Stimulated activated effector memory CD8-positive, alpha-beta T cell treated with anti-CD3 and anti-CD28 coated beads, Interleukin-12 subunit alpha, Interleukin-12 subunit beta, amount 100 ng/mL, for 72 hours (primary cell): Measurements from ENCODE around the gene VDAC2.

Experiments used
- ATAC-seq: fragments of 150-1000 bp; cut with Tn5 transposase; 2 replicates; pipeline ENCODE4 v1.10.0; 2021
- DNase-seq, 2 donors: peaks; one replicate each; pipeline ENCODE4 v3.0.0; 2021 to 2022; ENCODE audit warnings: low spot score in 2 of 2
- H3K27ac Mint-ChIP-seq: one replicate; pipeline ENCODE4 v1.8.0; 2022; ENCODE audit warnings: mild to moderate bottlenecking, mixed read lengths
- H3K36me3 Mint-ChIP-seq: one replicate; pipeline ENCODE4 v1.8.0; 2022; ENCODE audit warnings: mild to moderate bottlenecking, mixed read lengths
- H3K4me1 Mint-ChIP-seq: one replicate; pipeline ENCODE4 v1.8.0; 2022; ENCODE audit warnings: mixed read lengths
- H3K4me3 Mint-ChIP-seq: one replicate; pipeline ENCODE4 v1.8.0; 2022; ENCODE audit warnings: mild to moderate bottlenecking, mixed read lengths
- H3K9me3 Mint-ChIP-seq: one replicate; pipeline ENCODE4 v1.8.0; 2022; ENCODE audit warnings: mixed read lengths

The VDAC2 gene

GRCh38 chr10:75245354-75246250 is 35.0 kb downstream of the VDAC2 start:
- no peak for ATAC-seq
- Mint-ChIP-seq H3K36me3 (no peaks in the 10 kb centered on the region), H3K4me1 (no peaks in the 10 kb centered on the region), H3K27ac (no peak overlapping the region), H3K9me3 (no peaks in the 10 kb centered on the region), H3K4me3 (no peak overlapping the region)
- DNase-seq = no peak

GRCh38 chr10:75246506-75246905 is 35.9 kb downstream of the VDAC2 start:
- Mint-ChIP-seq H3K9me3 (no peaks in the 10 kb centered on the region), H3K36me3 (no peaks in the 10 kb centered on the region), H3K4me1 (no peaks in the 10 kb centered on the region), H3K27ac (no peak overlapping the region), H3K4me3 (no peak overlapping the region)
- DNase-seq (no peak), ATAC-seq (no peak)

GRCh38 chr10:75247797-75248196 is 37.2 kb downstream of the VDAC2 start:
- peaks cover 3% of the 10 kb centered on the region for H3K9me3 Mint-ChIP-seq
- no peak for ATAC-seq
- H3K4me3 Mint-ChIP-seq = no peak overlapping the region
- H3K4me1 Mint-ChIP-seq = no peaks in the 10 kb centered on the region
- H3K27ac Mint-ChIP-seq = no peak overlapping the region
- DNase-seq = no peak
- no peaks in the 10 kb centered on the region for H3K36me3 Mint-ChIP-seq

DNA sequence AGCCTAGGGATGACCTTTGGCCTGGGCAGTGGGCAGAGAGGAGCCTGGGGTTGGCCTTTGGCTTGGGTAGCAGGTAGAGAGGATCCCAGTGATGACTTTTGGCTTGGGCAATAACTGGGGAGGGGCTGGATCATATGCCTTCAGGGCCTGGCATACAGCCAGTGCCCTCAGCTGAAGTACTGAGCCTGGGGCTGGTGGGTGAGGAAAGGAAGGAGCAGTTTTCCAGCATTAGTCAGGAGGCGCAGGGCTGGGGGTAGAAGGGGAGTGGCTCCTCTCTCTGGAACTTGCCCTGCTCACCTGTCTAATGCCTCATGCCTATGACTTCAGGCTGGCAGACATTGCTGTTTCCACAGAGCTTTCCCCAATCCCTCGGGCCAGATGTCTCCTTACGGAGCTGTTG is 40.3 kb downstream of the VDAC2 start:
- Mint-ChIP-seq H3K9me3 (peaks cover 15% of the 10 kb centered on the region), H3K4me3 (no peak overlapping the region), H3K4me1 (no peaks in the 10 kb centered on the region), H3K36me3 (no peaks in the 10 kb centered on the region), H3K27ac (no peak overlapping the region)
- ATAC-seq = no peak
- DNase-seq = no peak

GRCh38 chr10:75253281-75254220 is 43.0 kb downstream of the VDAC2 start:
- Mint-ChIP-seq H3K4me1 (no peaks in the 10 kb centered on the region), H3K36me3 (no peaks in the 10 kb centered on the region), H3K27ac (no peak overlapping the region), H3K4me3 (no peak overlapping the region), H3K9me3 (peaks cover 15% of the 10 kb centered on the region)
- DNase-seq = no peak
- ATAC-seq = no peak

DNA sequence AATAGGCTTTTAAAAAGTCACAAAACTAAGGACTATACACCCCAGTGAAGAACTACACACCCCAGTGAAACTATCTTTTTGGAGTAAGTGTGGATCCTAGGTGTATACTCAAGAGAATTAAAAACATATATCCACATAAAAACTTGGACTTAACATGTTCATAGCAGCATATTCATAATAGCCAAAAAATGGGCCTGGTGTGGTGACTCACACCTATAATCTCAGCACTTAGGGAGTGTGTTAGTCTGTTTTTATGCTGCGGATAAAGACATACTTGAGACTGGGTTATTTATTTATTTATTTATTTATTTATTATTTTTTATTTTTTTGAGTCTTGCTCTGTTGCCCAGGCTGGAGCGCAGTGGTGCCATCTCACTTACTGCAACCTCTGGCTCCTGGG is 44.1 kb downstream of the VDAC2 start:
- no peaks in the 10 kb centered on the region for H3K36me3 Mint-ChIP-seq
- DNase-seq = no peak

GRCh38 chr10:75260990-75261389 is 50.4 kb downstream of the VDAC2 start:
- Mint-ChIP-seq H3K9me3 (no peaks in the 10 kb centered on the region), H3K4me3 (no peak overlapping the region), H3K4me1 (no peaks in the 10 kb centered on the region), H3K27ac (no peak overlapping the region), H3K36me3 (no peaks in the 10 kb centered on the region)
- DNase-seq (no peak), ATAC-seq (no peak)

More for the DNA sequence above, 44.1 kb downstream of the VDAC2 start:
- no peak for ATAC-seq
- Mint-ChIP-seq H3K4me3 (no peak overlapping the region), H3K27ac (no peak overlapping the region), H3K4me1 (no peaks in the 10 kb centered on the region), H3K9me3 (peaks cover 15% of the 10 kb centered on the region)

GRCh38 chr10:75261813-75262705 is 51.5 kb downstream of the VDAC2 start:
- no peaks in the 10 kb centered on the region for H3K9me3 Mint-ChIP-seq
- H3K4me3 Mint-ChIP-seq = no peak overlapping the region
- DNase-seq (no peak), ATAC-seq (no peak)
- no peaks in the 10 kb centered on the region for H3K36me3 Mint-ChIP-seq
- H3K4me1 Mint-ChIP-seq = no peaks in the 10 kb centered on the region
- no peak overlapping the region for H3K27ac Mint-ChIP-seq

DNA sequence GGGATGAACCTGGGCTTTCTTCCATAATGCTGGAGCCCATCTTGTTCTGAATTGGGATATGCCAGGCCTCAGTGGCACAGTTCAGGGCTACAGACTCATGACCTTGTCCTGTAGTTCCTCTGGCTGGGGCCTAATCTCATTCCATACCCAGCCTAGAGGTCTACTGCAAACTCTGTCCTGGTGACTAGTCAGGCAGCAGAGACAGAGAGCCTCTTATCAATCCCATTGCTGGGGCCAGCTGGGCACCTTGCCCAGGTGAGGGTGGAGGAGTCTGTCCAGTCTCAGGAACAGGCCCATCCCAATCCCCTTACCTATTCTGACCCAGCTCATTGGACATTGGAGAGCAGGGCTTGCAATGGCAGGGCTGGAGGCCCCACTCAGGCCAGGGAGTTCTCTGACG is 53.2 kb downstream of the VDAC2 start:
- H3K9me3 Mint-ChIP-seq = no peaks in the 10 kb centered on the region
- no peak for ATAC-seq
- no peak overlapping the region for H3K4me3 Mint-ChIP-seq
- H3K36me3 Mint-ChIP-seq = no peaks in the 10 kb centered on the region
- DNase-seq = no peak
- no peaks in the 10 kb centered on the region for H3K4me1 Mint-ChIP-seq
- no peak overlapping the region for H3K27ac Mint-ChIP-seq

DNA sequence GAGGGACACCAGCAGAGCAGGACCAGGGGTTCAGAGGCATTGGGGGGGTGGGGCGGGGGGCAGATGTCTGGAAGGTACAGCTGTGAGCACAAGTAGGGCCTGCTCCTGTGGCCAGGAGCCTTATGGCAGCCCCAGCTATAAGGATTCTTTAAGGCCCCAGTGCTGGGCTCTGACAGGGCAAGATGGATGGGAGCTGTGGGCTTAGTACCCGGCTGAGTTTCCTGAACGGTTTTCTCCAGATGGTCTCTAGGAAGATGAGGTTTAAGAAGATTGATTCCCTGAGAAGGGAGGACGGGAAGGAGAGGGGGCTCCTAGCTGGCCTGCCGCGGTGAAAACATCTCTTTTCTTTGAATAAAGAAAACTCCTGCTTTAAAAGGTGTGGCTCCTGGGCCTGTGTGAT is 55.3 kb downstream of the VDAC2 start:
- ATAC-seq = no peak
- no peaks in the 10 kb centered on the region for H3K4me1 Mint-ChIP-seq
- no peak for DNase-seq
- no peak overlapping the region for H3K4me3 Mint-ChIP-seq
- H3K9me3 Mint-ChIP-seq = no peaks in the 10 kb centered on the region
- H3K36me3 Mint-ChIP-seq = no peaks in the 10 kb centered on the region
- no peak overlapping the region for H3K27ac Mint-ChIP-seq

DNA sequence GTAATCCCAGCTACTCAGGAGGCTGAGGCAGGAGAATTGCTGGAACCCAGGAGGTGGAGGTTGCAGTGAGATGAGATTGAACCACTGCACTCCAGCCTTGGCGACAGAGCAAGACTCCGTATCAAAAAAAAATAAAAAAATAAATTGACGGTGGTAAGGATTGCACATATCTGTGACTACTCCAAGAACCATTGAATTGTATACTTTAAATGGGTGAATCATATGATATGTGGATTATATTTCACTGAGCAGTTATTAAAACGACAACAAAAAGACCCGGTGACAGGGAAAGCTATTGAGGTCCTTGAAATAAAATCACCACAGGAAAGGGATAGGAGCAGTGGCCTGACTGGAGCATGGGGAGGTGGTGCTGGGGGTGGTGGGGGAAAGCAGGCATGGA is 56.3 kb downstream of the VDAC2 start:
- Mint-ChIP-seq H3K36me3 (no peaks in the 10 kb centered on the region), H3K27ac (no peak overlapping the region), H3K4me3 (no peak overlapping the region), H3K4me1 (no peaks in the 10 kb centered on the region), H3K9me3 (no peaks in the 10 kb centered on the region)
- ATAC-seq (no peak), DNase-seq (no peak)

DNA sequence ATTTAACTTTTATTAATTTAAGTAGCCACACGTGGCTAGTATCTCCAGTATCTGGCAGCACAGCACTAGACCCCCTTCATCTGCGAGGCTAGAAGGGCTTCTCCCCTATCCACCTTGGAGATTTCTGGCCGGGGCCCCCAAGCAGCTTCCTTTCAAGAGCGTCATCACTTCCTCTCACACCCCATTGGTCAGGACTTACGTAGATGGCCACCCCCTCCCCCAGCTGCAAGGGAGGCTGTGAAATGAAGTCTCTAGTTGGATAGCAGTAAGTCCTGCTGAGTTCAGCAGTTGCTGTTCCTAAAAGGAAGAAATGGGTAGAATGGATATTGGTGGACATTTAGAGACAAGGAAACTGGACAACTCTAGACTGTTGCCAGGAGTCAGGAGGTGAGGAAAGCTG is 59.0 kb downstream of the VDAC2 start:
- DNase-seq = no peak
- no peak for ATAC-seq
- H3K4me3 Mint-ChIP-seq = no peak overlapping the region
- H3K9me3 Mint-ChIP-seq = no peaks in the 10 kb centered on the region
- no peaks in the 10 kb centered on the region for H3K36me3 Mint-ChIP-seq
- no peak overlapping the region for H3K27ac Mint-ChIP-seq
- no peaks in the 10 kb centered on the region for H3K4me1 Mint-ChIP-seq

DNA sequence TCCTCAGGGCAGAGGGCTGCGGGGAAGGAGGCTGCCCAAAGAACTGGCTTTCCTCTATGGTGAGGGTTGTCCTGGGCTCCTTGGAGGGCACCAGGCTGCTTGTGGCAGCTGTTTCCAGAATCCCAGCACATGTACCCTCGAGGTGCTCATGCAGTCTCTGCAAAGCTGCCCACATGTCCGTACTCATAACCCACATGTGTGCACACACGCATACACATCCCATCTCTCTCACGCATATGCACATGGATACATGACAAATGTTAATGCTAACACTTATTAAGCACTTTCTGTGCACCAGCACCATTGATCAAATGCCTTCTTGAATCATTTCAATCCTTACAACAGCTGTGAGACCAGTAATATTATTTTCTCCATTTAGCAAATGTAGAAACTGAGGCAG is 61.5 kb downstream of the VDAC2 start:
- ATAC-seq = no peak
- no peak overlapping the region for H3K27ac Mint-ChIP-seq
- H3K4me1 Mint-ChIP-seq = no peaks in the 10 kb centered on the region
- H3K9me3 Mint-ChIP-seq = no peaks in the 10 kb centered on the region
- DNase-seq = no peak
- no peaks in the 10 kb centered on the region for H3K36me3 Mint-ChIP-seq
- H3K4me3 Mint-ChIP-seq = no peak overlapping the region

DNA sequence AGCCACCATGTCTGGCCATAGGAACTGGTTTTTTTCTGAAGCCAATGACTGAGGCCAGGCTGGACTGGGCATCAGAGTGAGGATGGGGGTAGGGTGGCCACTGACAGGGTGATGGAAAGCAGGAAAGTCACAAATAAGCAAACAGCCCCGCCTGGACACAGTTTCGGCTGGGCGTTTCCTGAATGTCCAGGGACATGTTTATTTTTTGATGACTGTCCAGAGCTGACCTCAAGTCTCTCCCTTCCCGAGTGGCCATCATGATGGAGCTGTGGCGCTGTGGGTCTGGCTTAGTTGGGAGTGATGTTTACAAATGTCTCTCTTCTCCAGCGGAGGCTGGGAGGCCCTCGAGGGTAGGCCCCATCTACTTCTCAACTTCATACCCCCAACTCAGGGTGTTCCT is 62.3 kb downstream of the VDAC2 start:
- Mint-ChIP-seq H3K27ac (no peak overlapping the region), H3K4me3 (no peak overlapping the region), H3K4me1 (no peaks in the 10 kb centered on the region), H3K9me3 (no peaks in the 10 kb centered on the region), H3K36me3 (no peaks in the 10 kb centered on the region)
- no peak for ATAC-seq
- DNase-seq = no peak
